GM19099 (cell line): ENCODE results near the gene PABPC1L2B.
"Not testable (repeated sequence)": the region's sequence is repeated elsewhere in the genome, so short reads cannot be mapped to it uniquely, and the experiment has no call there.

Experiments
- POLR2A ChIP-seq: IDR thresholded peaks from 3 replicates; pipeline ENCODE4 v1.6.1; 2011; ENCODE audit warnings: low read depth; ENCODE audit not compliant: insufficient read length; ENCODE audit errors: extremely low read depth

The PABPC1L2B gene

GRCh38 chrX:73002733-73003132, at the start of gene PABPC1L2B:
Gene PABPC1L2B, plus strand, starts transcription at chrX:73002939. Its CDS starts 704 bp downstream, at chrX:73003643.
- TF ChIP-seq POLR2A: not testable (repeated sequence)

GRCh38 chrX:73021361-73022092, 18.8 kb downstream of the PABPC1L2B start:
- no peak for TF ChIP-seq POLR2A

GRCh38 chrX:73028876-73029275, 26.1 kb downstream of the PABPC1L2B start:
- TF ChIP-seq POLR2A: no peak
